ENCODE measurements around the gene MAP3K5. TPM values are rescaled to one million over a fixed set of nuclear protein-coding genes. Genes with fewer than 3 reads are reported as not detected.

Gene MAP3K5
- total RNA-seq, 2 donors from 2014 or later = 65.7 to 98.4 TPM

GRCh38 chr6:136657666-136658065 lies 134.6 kb downstream of the MAP3K5 start:
- DNase-seq (ENCODE audit: low spot score) = no peak

DNA sequence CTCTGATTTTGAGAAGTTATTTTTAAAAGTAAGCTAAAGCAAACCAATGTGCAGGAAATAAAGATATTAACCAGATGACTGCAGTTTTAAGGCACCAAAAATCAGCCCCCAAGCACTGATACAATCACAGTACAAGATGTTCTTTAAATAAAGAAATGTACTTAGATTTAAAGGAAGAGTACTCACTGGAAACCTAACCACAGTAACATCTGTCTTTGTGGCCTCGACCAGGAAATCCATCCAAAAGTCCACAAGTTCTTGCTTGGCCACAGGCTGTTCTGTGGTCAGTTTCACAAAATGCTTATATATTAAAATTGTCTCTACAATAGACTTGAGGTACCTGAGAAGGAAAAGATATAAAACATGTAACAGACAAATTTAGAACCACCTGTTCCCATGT lies 136.2 kb downstream of the MAP3K5 start:
- Histone ChIP-seq H3K27me3 (replicated peaks; ENCODE audit: insufficient read depth) (no peaks in the 10 kb centered on the region), H3K27ac (peak overlapping the region in 1 of 2 donors; percentile 16), H3K9me3 (no peaks in the 10 kb centered on the region), H3K4me1 (replicated peaks) (no peaks in the 10 kb centered on the region), H3K36me3 (no peaks in the 10 kb centered on the region), H3K4me3 (no peak overlapping the region)
- 17% methylated on average over 1 of the region's 1 CpG for WGBS
- TF ChIP-seq, protein P1, sequence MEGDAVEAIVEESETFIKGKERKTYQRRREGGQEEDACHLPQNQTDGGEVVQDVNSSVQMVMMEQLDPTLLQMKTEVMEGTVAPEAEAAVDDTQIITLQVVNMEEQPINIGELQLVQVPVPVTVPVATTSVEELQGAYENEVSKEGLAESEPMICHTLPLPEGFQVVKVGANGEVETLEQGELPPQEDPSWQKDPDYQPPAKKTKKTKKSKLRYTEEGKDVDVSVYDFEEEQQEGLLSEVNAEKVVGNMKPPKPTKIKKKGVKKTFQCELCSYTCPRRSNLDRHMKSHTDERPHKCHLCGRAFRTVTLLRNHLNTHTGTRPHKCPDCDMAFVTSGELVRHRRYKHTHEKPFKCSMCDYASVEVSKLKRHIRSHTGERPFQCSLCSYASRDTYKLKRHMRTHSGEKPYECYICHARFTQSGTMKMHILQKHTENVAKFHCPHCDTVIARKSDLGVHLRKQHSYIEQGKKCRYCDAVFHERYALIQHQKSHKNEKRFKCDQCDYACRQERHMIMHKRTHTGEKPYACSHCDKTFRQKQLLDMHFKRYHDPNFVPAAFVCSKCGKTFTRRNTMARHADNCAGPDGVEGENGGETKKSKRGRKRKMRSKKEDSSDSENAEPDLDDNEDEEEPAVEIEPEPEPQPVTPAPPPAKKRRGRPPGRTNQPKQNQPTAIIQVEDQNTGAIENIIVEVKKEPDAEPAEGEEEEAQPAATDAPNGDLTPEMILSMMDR (IDR thresholded peaks at IDR 0.05) = no peak
- TF ChIP-seq POLR2A (IDR thresholded peaks at IDR 0.05) (no peak), POLR2AphosphoS5 (IDR thresholded peaks at IDR 0.05) (no peak)
- no peak for DNase-seq (ENCODE audit: low spot score)
- intact Hi-C loops (cut with DNase I) = no loop called here

More at GRCh38 chr6:136657666-136658065, 134.6 kb downstream of the MAP3K5 start:
- no peak overlapping the region for H3K27ac ChIP-seq
- no peaks in the 10 kb centered on the region for H3K9me3 ChIP-seq
- no peaks in the 10 kb centered on the region for H3K4me1 ChIP-seq (replicated peaks)
- H3K4me3 ChIP-seq = no peak overlapping the region
- no peak for TF ChIP-seq POLR2A (IDR thresholded peaks at IDR 0.05)
- no peak for TF ChIP-seq POLR2AphosphoS5 (IDR thresholded peaks at IDR 0.05)
- TF ChIP-seq, protein P1 (IDR thresholded peaks at IDR 0.05) = no peak
- H3K36me3 ChIP-seq = no peaks in the 10 kb centered on the region
- 68% methylated on average over 4 of the region's 4 CpGs for WGBS
- intact Hi-C loops (cut with DNase I) = no loop called here
- no peaks in the 10 kb centered on the region for H3K27me3 ChIP-seq (replicated peaks; ENCODE audit: insufficient read depth)

DNA sequence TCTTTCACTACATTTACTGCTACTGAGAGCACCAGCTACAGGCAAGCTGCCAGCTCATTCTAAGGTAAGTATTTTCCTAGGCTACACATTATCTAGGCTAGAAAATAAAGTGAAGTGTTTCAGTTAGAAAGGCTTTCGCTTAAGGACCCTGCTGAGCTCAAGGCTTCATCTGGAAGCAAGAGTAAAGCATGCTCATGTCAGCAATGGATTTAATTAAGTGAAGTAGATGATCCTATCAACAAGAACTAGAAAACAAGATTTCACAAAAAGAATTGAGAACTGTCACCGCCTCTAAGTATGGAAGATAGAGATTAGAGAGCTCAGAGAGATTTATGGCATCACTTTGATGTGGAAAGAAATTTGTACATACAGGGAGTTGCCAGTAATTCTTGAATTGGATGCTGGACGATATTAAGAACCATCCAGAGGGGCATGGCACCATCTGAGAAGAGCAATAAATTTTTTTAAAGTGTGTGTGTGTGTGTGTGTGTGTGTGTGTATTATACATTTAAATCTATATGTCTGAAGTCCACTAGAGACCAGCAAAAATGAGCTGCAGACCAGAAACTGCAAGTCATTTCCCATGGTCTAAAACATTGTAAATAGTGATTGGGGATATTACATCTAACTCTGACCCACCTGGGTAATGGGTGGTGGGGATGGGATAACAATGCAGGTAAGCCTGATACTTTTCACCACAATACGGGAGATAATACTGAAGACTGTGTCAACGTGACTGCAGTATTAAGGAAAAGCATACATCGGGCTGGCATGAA lies 136.8 kb downstream of the MAP3K5 start:
- H3K27ac ChIP-seq = peak overlapping the region in 1 of 2 donors; percentile 16
- TF ChIP-seq, protein P1 (IDR thresholded peaks at IDR 0.05) = no peak
- no peak for TF ChIP-seq POLR2A (IDR thresholded peaks at IDR 0.05)
- no peak for TF ChIP-seq POLR2AphosphoS5 (IDR thresholded peaks at IDR 0.05)
- DNase-seq (ENCODE audit: low spot score) = no peak
- H3K27me3 ChIP-seq (replicated peaks; ENCODE audit: insufficient read depth) = no peaks in the 10 kb centered on the region
- intact Hi-C loops (cut with DNase I) = no loop called here
- H3K4me3 ChIP-seq = no peak overlapping the region
- no peaks in the 10 kb centered on the region for H3K4me1 ChIP-seq (replicated peaks)
- H3K9me3 ChIP-seq = no peaks in the 10 kb centered on the region
- no peaks in the 10 kb centered on the region for H3K36me3 ChIP-seq
- WGBS = 56% methylated on average over 6 of the region's 6 CpGs

GRCh38 chr6:136654086-136654485 lies 138.2 kb downstream of the MAP3K5 start:
- Histone ChIP-seq H3K36me3 (no peaks in the 10 kb centered on the region), H3K9me3 (no peaks in the 10 kb centered on the region), H3K27ac (no peak overlapping the region), H3K4me3 (no peak overlapping the region), H3K27me3 (replicated peaks; ENCODE audit: insufficient read depth) (no peaks in the 10 kb centered on the region), H3K4me1 (replicated peaks) (no peaks in the 10 kb centered on the region)
- TF ChIP-seq, protein P1 (IDR thresholded peaks at IDR 0.05) = no peak
- TF ChIP-seq POLR2AphosphoS5 (IDR thresholded peaks at IDR 0.05) (no peak), POLR2A (IDR thresholded peaks at IDR 0.05) (no peak)
- intact Hi-C loops (cut with DNase I) = no loop called here
- no peak for DNase-seq (ENCODE audit: low spot score)
- WGBS = 98% methylated on average over 2 of the region's 2 CpGs

GRCh38 chr6:136652656-136653055 lies 139.6 kb downstream of the MAP3K5 start:
- no peak for DNase-seq (ENCODE audit: low spot score)

More at GRCh38 chr6:136652656-136653055, 139.6 kb downstream of the MAP3K5 start:
- intact Hi-C loops (cut with DNase I) = no loop called here
- peak; percentile 39 for TF ChIP-seq POLR2AphosphoS5 (IDR thresholded peaks at IDR 0.05)
- TF ChIP-seq, protein P1 (IDR thresholded peaks at IDR 0.05) = no peak
- Histone ChIP-seq H3K4me1 (replicated peaks) (no peaks in the 10 kb centered on the region), H3K9me3 (no peaks in the 10 kb centered on the region), H3K36me3 (no peaks in the 10 kb centered on the region), H3K27me3 (replicated peaks; ENCODE audit: insufficient read depth) (no peaks in the 10 kb centered on the region), H3K27ac (peak overlapping the region in 1 of 2 donors; percentile 18), H3K4me3 (no peak overlapping the region)
